HepG2 (cell line): ENCODE measurements around the gene SRCIN1. TPM values are rescaled to one million over a fixed set of nuclear protein-coding genes. Genes with fewer than 3 reads are reported as not detected.

Source experiments
- ATAC-seq: fragments of 200-7000 bp; cut with Tn5 transposase; 3 replicates; pipeline ENCODE4 v1.9.1; 2020; ENCODE audit warnings: mild to moderate bottlenecking, moderate library complexity
- BruUV-seq: library from RNA; stranded (reverse); fragments of 400-500 nt; replicated peaks from 2 replicates; lab custom pipeline; 2021; lab: Mats Ljungman, UMichigan
- CTCF ChIA-PET: fragments of 300-600 bp; formaldehyde crosslinking; extraction: SDS; loops from one replicate; lab custom pipeline; 2021; ENCODE audit warnings: low total read pairs, inconsistent platforms, low intra/inter-chr PET ratio; lab: Yijun Ruan, JAX
- POLR2A ChIA-PET: fragments of 350-600 bp; sonication (Branson Sonifier 250); formaldehyde crosslinking; loops from one replicate; lab custom pipeline; 2020; ENCODE audit warnings: antibody characterized with exemption, inconsistent platforms; lab: Yijun Ruan, JAX
- DNase-seq: peaks from one replicate; pipeline ENCODE4 v3.0.0-alpha.2; 2015; ENCODE audit warnings: low spot score
- FAIRE-seq: peaks from 3 replicates; lab custom pipeline; 2011; peaks lifted over from hg19 to GRCh38; lab: Jason Lieb, UNC
- H2AFZ ChIP-seq: one replicate; pipeline ENCODE4 v1.6.1; 2011; ENCODE audit warnings: low read length, inconsistent platforms
- H3K27ac ChIP-seq: fragments of 300-600 bp; 3 replicates; pipeline ENCODE4 v1.8.0; 2011; ENCODE audit warnings: mixed run types, mild to moderate bottlenecking, mixed read lengths, low read length, inconsistent platforms; ENCODE audit not compliant: insufficient read depth; ENCODE audit errors: extremely low read length
- H3K27me3 ChIP-seq, 2 experiments: fragments of 200-600 bp in 1 of 2; 2 replicates in 1 of 2; 3 replicates in 1 of 2; pipeline versions ENCODE4 v1.6.0 to v1.8.0; 2011; ENCODE audit warnings: low read length in 2 of 2, mild to moderate bottlenecking in 2 of 2, moderate library complexity in 2 of 2, inconsistent platforms in 1 of 2; ENCODE audit not compliant: insufficient read depth in 2 of 2, control insufficient read depth in 1 of 2
- H3K36me3 ChIP-seq, 2 experiments: fragments of 200-600 bp in 1 of 2; replicated peaks in 1 of 2; 2 replicates in 1 of 2; 3 replicates in 1 of 2; pipeline versions ENCODE4 v1.5.1 to v1.8.0; 2011; ENCODE audit warnings: low read length in 2 of 2, inconsistent platforms in 1 of 2; ENCODE audit not compliant: insufficient read depth in 2 of 2, control insufficient read depth in 1 of 2
- H3K4me1 ChIP-seq: 2 replicates; pipeline ENCODE4 v1.5.1; 2012; ENCODE audit warnings: low read length, inconsistent platforms; ENCODE audit not compliant: insufficient read depth
- H3K4me2 ChIP-seq: 2 replicates; pipeline ENCODE4 v1.6.0; 2011; ENCODE audit warnings: low read depth, low read length, inconsistent platforms
- H3K4me3 ChIP-seq, 3 experiments: fragments of 200-600 bp in 1 of 3; sonication (generic), shearing (Covaris generic) in 1 of 3; replicated peaks in 1 of 3; 2 replicates each; pipeline ENCODE4 v1.5.1; 2011 to 2016; ENCODE audit warnings: low read length in 3 of 3, inconsistent platforms in 2 of 3, low read depth in 2 of 3, mild to moderate bottlenecking in 2 of 3, control low read depth in 1 of 3, mixed read lengths in 1 of 3; ENCODE audit not compliant: insufficient read depth in 1 of 3
- H3K79me2 ChIP-seq: one replicate; pipeline ENCODE4 v1.6.1; 2011; ENCODE audit warnings: low read length, inconsistent platforms; ENCODE audit not compliant: insufficient read depth
- H3K9ac ChIP-seq: 2 replicates; pipeline ENCODE4 v1.6.0; 2011; ENCODE audit warnings: mild to moderate bottlenecking, low read depth, low read length, inconsistent platforms; ENCODE audit not compliant: insufficient read depth
- H3K9me3 ChIP-seq: 2 replicates; pipeline ENCODE4 v1.5.1; 2012; ENCODE audit warnings: mild to moderate bottlenecking, low read length
- H4K20me1 ChIP-seq: 2 replicates; pipeline ENCODE4 v1.6.0; 2011; ENCODE audit warnings: inconsistent platforms, mild to moderate bottlenecking, low read length, moderate library complexity; ENCODE audit not compliant: insufficient read depth
- CEBPZ ChIP-seq: IDR thresholded peaks from 2 replicates; pipeline ENCODE4 v1.6.1; 2012; ENCODE audit warnings: low read length, improper control_type of control experiment
- ISL2 ChIP-seq: sonication (generic); formaldehyde crosslinking; IDR thresholded peaks from 2 replicates; pipeline ENCODE4 v1.5.0; 2020; ENCODE audit warnings: missing genetic modification reagents
- MBD4 ChIP-seq: IDR thresholded peaks from 2 replicates; pipeline ENCODE4 v1.6.1; 2012; ENCODE audit warnings: low read length, inconsistent platforms, borderline replicate concordance
- PAXIP1 ChIP-seq: sonication (generic); formaldehyde crosslinking; conservative IDR thresholded peaks from 2 replicates; pipeline ENCODE4 v1.4.0; 2020; ENCODE audit warnings: mild to moderate bottlenecking, missing genetic modification reagents, moderate library complexity
- SP1 ChIP-seq, 2 experiments: fragments of 450-650 bp in 1 of 2; sonication (generic) in 1 of 2; formaldehyde crosslinking in 1 of 2; IDR thresholded peaks; 2 replicates each; pipeline versions ENCODE4 v1.4.0 to v1.6.1; 2016 to 2020; ENCODE audit warnings: missing genetic modification reagents in 1 of 2
- ZBTB25 ChIP-seq: IDR thresholded peaks from 2 replicates; pipeline ENCODE4 v1.6.1; 2018; ENCODE audit warnings: missing genetic modification reagents
- ZFP1 ChIP-seq: IDR thresholded peaks from 2 replicates; pipeline ENCODE4 v1.6.1; 2016
- ZNF263 ChIP-seq: sonication (generic); formaldehyde crosslinking; IDR thresholded peaks from 2 replicates; pipeline ENCODE4 v1.4.0; 2020; ENCODE audit warnings: missing genetic modification reagents
- ZNF333 ChIP-seq: sonication (generic); formaldehyde crosslinking; IDR thresholded peaks from 2 replicates; pipeline ENCODE4 v1.4.0; 2020; ENCODE audit warnings: mild to moderate bottlenecking, missing genetic modification reagents, borderline replicate concordance
- ZNF550 ChIP-seq: sonication (generic); formaldehyde crosslinking; IDR thresholded peaks from 2 replicates; pipeline ENCODE4 v1.4.0; 2020; ENCODE audit warnings: mild to moderate bottlenecking, missing genetic modification reagents, borderline replicate concordance
- ZNF768 ChIP-seq: sonication (generic); formaldehyde crosslinking; IDR thresholded peaks from 2 replicates; pipeline ENCODE4 v1.4.0; 2020; ENCODE audit warnings: missing genetic modification reagents
- WGBS: methylation state at CpG from one replicate; pipeline ENCODE4 v1.1.6; 2017; ENCODE audit warnings: low lambda C conversion rate; 5-methylcytosine and 5-hydroxymethylcytosine counted together
- in situ Hi-C: cut with HindIII; loops from 2 replicates; pipeline ENCODE4 v1.10.0; 2017; ENCODE audit warnings: low pct_unique_long_range_greater_than_20kb; ENCODE audit not compliant: extremely low pct_ligation_motif_present
- intact Hi-C: fragments of 100-400 bp; cut with micrococcal nuclease; formaldehyde crosslinking; loops from one replicate; pipeline ENCODE4 v1.10.0; 2022; ENCODE audit not compliant: unreplicated experiment
- polyA plus RNA-seq, 8 experiments: library from polyadenylated mRNA; depleted of rRNA in 3 of 8; stranded (reverse) in 7 of 8; unstranded in 1 of 8; fragments of >200 nt; fragmentation: Illumina TruSeq in 4 of 8; extraction: Trizol in 4 of 8; gene quantifications; 2 replicates each; pipeline versions ENCODE4 v1.2.1 to v1.2.3, GENCODE V29; 2011 to 2016; ENCODE audit warnings: low read depth in 4 of 8, missing spikeins in 1 of 8, mixed read lengths in 1 of 8; ENCODE audit not compliant: insufficient read depth in 1 of 8
- total RNA-seq, 5 experiments: library from RNA; depleted of rRNA; stranded (reverse); fragments of >200 nt; fragmentation: Illumina TruSeq; extraction: Trizol; gene quantifications; 2 replicates each; pipeline ENCODE4 v1.2.3, GENCODE V29; 2016; ENCODE audit warnings: low read depth in 1 of 5
- TF ChIP-seq, protein P1 (sequence below): sonication (generic); IDR thresholded peaks from 2 replicates; pipeline ENCODE4 v1.6.1; 2016; ENCODE audit warnings: low read depth, borderline replicate concordance
- TF ChIP-seq, protein P2 (sequence below): fragments of 450-650 bp; IDR thresholded peaks from 2 replicates; pipeline ENCODE4 v1.6.1; 2016

Gene SRCIN1
- total and polyA plus RNA-seq, 2 of the 13 experiments (the other 11 are each of a cell fraction or from before 2014, with no cell fraction given) = 1.2 to 9.6 TPM

DNA sequence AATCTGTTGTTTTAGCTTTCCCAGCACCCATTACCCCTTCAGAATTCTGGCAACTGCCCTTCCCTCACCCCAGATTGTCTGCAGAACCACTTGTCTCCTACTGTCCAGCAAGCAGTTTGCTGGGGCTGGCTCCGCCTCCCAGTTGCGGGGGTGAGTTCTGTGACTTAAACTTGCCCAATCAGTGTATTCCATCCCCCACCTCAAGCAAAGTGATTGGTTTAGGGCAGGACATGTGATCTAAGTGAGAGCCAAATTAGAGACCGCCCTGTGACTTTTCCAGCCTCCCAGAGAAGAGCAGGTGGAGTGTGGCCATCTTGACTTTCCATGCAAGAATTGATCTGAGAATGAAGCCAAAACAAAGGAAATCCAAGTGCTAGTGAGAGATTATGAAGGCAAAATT is 22.7 kb upstream of the SRCIN1 start:
- Histone ChIP-seq H3K36me3 (no peaks in the 10 kb centered on the region), H3K4me1 (peaks cover 50% of the 10 kb centered on the region), H4K20me1 (no peaks in the 10 kb centered on the region), H3K4me3 (no peak overlapping the region), H3K9ac (peak overlapping the region; percentile 9), H3K79me2 (no peaks in the 10 kb centered on the region), H3K4me2 (peak overlapping the region; percentile 35; the same call in 1 of the 2 replicates), H3K27me3 (no peaks in the 10 kb centered on the region), H2AFZ (no peak overlapping the region), H3K9me3 (no peaks in the 10 kb centered on the region), H3K27ac (peak overlapping the region; percentile 59)
- CTCF ChIA-PET = interaction anchor here (1.2 kb wide), 1 partner anchor 22 kb away, joined by 7 read pairs; the partner anchor contains the start of gene SRCIN1
- no peak for FAIRE-seq
- POLR2A ChIA-PET = interaction anchor here (1.1 to 2.7 kb wide), 5 partner anchors 11 to 30 kb away, joined by 3 to 14 read pairs (median 5); no protein-coding TSS in a partner anchor
- in situ Hi-C loops (no loop called here), intact Hi-C loops (no loop called here)
- BruUV-seq = no TSS peak
- WGBS = 64% methylated on average over 3 of the region's 3 CpGs
- peak; percentile 95 for ATAC-seq
- DNase-seq = peak; percentile 89
- TF ChIP-seq SP1 (IDR thresholded peaks at IDR 0.05) = no peak
- TF ChIP-seq SP1 (CRISPR knock-in tag; IDR thresholded peaks at IDR 0.05) = no peak
- TF ChIP-seq ZNF263 (CRISPR knock-in tag) = 0 out of 2 replicates have a peak, but pooled peaks have one; percentile 26
- TF ChIP-seq, protein P1, sequence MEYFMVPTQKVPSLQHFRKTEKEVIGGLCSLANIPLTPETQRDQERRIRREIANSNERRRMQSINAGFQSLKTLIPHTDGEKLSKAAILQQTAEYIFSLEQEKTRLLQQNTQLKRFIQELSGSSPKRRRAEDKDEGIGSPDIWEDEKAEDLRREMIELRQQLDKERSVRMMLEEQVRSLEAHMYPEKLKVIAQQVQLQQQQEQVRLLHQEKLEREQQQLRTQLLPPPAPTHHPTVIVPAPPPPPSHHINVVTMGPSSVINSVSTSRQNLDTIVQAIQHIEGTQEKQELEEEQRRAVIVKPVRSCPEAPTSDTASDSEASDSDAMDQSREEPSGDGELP = no peak
- TF ChIP-seq CEBPZ = no peak
- TF ChIP-seq PAXIP1 (CRISPR knock-in tag) = peak; percentile 24; the same call in 1 of the 2 replicates
- TF ChIP-seq ZBTB25 (CRISPR knock-in tag) = no peak
- no peak for TF ChIP-seq ZNF768 (CRISPR knock-in tag)
- TF ChIP-seq ZNF333 (CRISPR knock-in tag) = no peak
- TF ChIP-seq ISL2 = no peak
- no peak for TF ChIP-seq ZNF550
- no peak for TF ChIP-seq MBD4
- no peak for TF ChIP-seq ZFP1 (CRISPR knock-in tag)
- TF ChIP-seq, protein P2, sequence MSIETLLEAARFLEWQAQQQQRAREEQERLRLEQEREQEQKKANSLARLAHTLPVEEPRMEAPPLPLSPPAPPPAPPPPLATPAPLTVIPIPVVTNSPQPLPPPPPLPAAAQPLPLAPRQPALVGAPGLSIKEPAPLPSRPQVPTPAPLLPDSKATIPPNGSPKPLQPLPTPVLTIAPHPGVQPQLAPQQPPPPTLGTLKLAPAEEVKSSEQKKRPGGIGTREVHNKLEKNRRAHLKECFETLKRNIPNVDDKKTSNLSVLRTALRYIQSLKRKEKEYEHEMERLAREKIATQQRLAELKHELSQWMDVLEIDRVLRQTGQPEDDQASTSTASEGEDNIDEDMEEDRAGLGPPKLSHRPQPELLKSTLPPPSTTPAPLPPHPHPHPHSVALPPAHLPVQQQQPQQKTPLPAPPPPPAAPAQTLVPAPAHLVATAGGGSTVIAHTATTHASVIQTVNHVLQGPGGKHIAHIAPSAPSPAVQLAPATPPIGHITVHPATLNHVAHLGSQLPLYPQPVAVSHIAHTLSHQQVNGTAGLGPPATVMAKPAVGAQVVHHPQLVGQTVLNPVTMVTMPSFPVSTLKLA = no peak
